ENCODE measurements around the gene TMEM170B.

- TF ChIP-seq POLR2A (IDR thresholded peaks at IDR 0.05): no peak
- TF ChIP-seq CTCF (IDR thresholded peaks at IDR 0.05 in 4 of 5, conservative IDR thresholded peaks at IDR 0.05 in 1 of 5): no peak
These were observed 76.3 kb downstream of the TMEM170B start for GRCh38 chr6:11613858-11614257.

Data from gastrocnemius medialis (tissue), 4 donors.